Gastroesophageal sphincter (tissue), 4 donors: ENCODE results near the gene DNAH9. TPM values are rescaled to one million over a fixed set of nuclear protein-coding genes. Genes with fewer than 3 reads are reported as not detected.

Source experiments
- ATAC-seq: fragments of 150-250 bp; one replicate; pipeline ENCODE4 v1.9.1; 2016; ENCODE audit warnings: mild to moderate bottlenecking, moderate library complexity
- H3K27ac ChIP-seq, 4 donors: fragments of 200-600 bp; sonication (generic) in 3 of 4; 1 replicate in 3 of 4; 2 replicates in 1 of 4; pipeline ENCODE4 v1.5.1; 2016 to 2019
- H3K27me3 ChIP-seq: fragments of 200-600 bp; sonication (generic); one replicate; pipeline ENCODE4 v1.5.1; 2019
- H3K36me3 ChIP-seq, 2 donors: fragments of 200-600 bp; sonication (generic); one replicate each; pipeline ENCODE4 v1.5.1; 2019; ENCODE audit warnings: control low read depth in 1 of 2
- H3K4me1 ChIP-seq, 3 donors: fragments of 200-600 bp; sonication (generic); 1 replicate in 2 of 3; 2 replicates in 1 of 3; pipeline ENCODE4 v1.5.1; 2016 to 2019; ENCODE audit warnings: control low read depth in 2 of 3
- H3K4me3 ChIP-seq, 2 donors: fragments of 200-600 bp; sonication (generic); one replicate each; pipeline ENCODE4 v1.5.1; 2019; ENCODE audit warnings: mild to moderate bottlenecking in 1 of 2, moderate library complexity in 1 of 2
- H3K9me3 ChIP-seq, 3 donors: fragments of 200-600 bp; sonication (generic); one replicate each; pipeline ENCODE4 v1.5.1; 2017 to 2019; ENCODE audit warnings: control low read depth in 2 of 3
- CTCF ChIP-seq, 4 experiments: fragments of 200-600 bp in 2 of 4; fragments of 450-650 bp in 2 of 4; sonication (generic) in 1 of 4; IDR thresholded peaks; one replicate each; pipeline ENCODE4 v1.5.1; 2017 to 2019; ENCODE audit warnings: antibody characterized with exemption in 4 of 4, mild to moderate bottlenecking in 2 of 4, moderate library complexity in 2 of 4
- EP300 ChIP-seq: sonication (generic); formaldehyde crosslinking; IDR thresholded peaks from one replicate; pipeline ENCODE4 v1.6.1; 2017; ENCODE audit warnings: antibody characterized with exemption, mild to moderate bottlenecking
- POLR2A ChIP-seq, 2 donors: fragments of 450-650 bp; IDR thresholded peaks; one replicate each; pipeline ENCODE4 v1.6.1; 2017; ENCODE audit warnings: antibody characterized with exemption in 2 of 2, mild to moderate bottlenecking in 2 of 2, moderate library complexity in 1 of 2
- POLR2AphosphoS5 ChIP-seq: sonication (generic); formaldehyde crosslinking; IDR thresholded peaks from one replicate; pipeline ENCODE4 v1.6.1; 2017; ENCODE audit warnings: antibody characterized with exemption
- WGBS, 2 donors: methylation state at CpG; one replicate each; pipeline ENCODE4 v1.1.5; 2018; ENCODE audit warnings: low coverage in 1 of 2; 5-methylcytosine and 5-hydroxymethylcytosine counted together
- total RNA-seq, 4 donors: library from RNA; depleted of rRNA; stranded (reverse); fragments of >200 nt; gene quantifications; one replicate each; pipeline ENCODE4 v1.1.0, GENCODE V29; 2016

The DNAH9 gene
- total RNA-seq, 4 donors from 2014 or later, result 0.12 to 0.15 (median 0.13) TPM; not detected in 1

GRCh38 chr17:11639736-11640462, 41.6 kb downstream of the DNAH9 start:
- no peaks in the 10 kb centered on the region for H3K36me3 ChIP-seq
- no peak overlapping the region for H3K27ac ChIP-seq
- 88 to 93% methylated on average over 5 to 8 of the region's 18 CpGs for WGBS, 2 donors
- H3K4me1 ChIP-seq, result peaks cover 0 to 5% (median 0%) of the 10 kb centered on the region in 3 donors
- H3K9me3 ChIP-seq, result no peaks in the 10 kb centered on the region
- TF ChIP-seq POLR2A (IDR thresholded peaks at IDR 0.05) (no peak), CTCF (IDR thresholded peaks at IDR 0.05) (no peak), EP300 (no peak), POLR2AphosphoS5 (no peak)
- ATAC-seq, result no peak
- H3K4me3 ChIP-seq, result no peak overlapping the region
- peaks cover 6% of the 10 kb centered on the region for H3K27me3 ChIP-seq

DNA sequence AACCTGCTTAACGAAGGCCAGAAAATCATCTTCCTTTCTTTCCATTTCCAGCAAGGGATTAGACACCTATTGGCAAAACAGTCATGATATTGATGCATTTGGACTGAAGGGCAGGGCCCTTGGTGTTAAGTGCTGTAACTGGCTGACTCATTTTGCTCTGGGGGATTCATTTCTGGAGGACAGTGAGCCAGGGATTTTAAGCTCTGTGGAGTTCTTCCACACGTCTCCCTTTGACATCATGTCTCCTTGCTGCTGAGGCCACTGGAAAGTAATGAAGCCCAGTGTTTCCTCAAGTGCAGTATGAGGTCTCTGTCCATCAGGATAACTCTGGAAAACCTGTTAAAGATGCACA, 42.2 kb downstream of the DNAH9 start:
- no peak for ATAC-seq
- peaks cover 0 to 5% (median 0%) of the 10 kb centered on the region in 3 donors for H3K4me1 ChIP-seq
- H3K9me3 ChIP-seq, result no peaks in the 10 kb centered on the region
- 17 to 40% methylated on average over 1 of the region's 2 CpGs for WGBS, 2 donors
- peaks cover 6% of the 10 kb centered on the region for H3K27me3 ChIP-seq
- H3K27ac ChIP-seq, result no peak overlapping the region
- H3K36me3 ChIP-seq, result no peaks in the 10 kb centered on the region
- TF ChIP-seq POLR2AphosphoS5, result no peak
- no peak for TF ChIP-seq CTCF (IDR thresholded peaks at IDR 0.05)
- TF ChIP-seq POLR2A (IDR thresholded peaks at IDR 0.05), result no peak
- TF ChIP-seq EP300, result no peak
- H3K4me3 ChIP-seq, result no peak overlapping the region

DNA sequence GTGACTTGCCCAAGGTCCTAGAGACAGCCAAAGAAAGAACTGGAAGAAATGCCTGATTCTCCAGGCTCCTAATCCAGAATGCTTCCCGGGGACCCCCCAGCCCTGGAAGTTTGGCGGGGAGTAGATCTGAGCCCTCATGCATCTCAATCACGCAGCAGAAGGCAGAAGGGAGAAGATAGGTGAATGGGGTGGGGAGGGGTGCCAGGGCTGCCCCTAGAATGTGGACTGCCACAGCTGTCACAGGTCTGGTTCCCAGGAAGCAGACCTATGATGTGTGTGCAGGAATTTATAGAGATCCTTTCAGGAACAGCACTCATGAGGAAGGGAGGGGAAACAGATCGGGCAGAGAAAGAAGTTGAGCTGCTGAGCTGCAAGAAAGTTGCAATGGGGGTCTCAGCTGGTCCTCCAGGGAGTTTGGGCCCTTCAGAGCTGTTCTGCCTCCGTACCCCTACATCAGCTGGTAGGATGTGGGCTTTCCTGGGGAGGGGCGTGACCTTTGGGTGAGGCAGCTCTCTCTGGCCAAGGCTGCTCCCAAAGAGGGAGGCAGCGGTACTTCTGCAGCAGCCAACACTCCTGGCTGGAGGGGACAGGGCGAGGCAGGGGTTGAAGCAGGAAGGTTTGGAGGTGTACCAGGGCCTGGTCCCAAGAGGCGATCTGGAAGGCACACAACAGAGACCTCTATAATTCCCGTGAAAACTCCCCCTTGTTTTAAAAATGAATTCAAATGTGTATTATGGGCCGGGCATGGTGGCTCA, 43.4 kb downstream of the DNAH9 start:
- Histone ChIP-seq H3K4me3 (no peak overlapping the region), H3K27ac (no peak overlapping the region), H3K4me1 (peaks cover 0 to 5% (median 0%) of the 10 kb centered on the region in 3 donors), H3K27me3 (peaks cover 6% of the 10 kb centered on the region), H3K9me3 (no peaks in the 10 kb centered on the region), H3K36me3 (no peaks in the 10 kb centered on the region)
- TF ChIP-seq POLR2AphosphoS5 (no peak), CTCF (IDR thresholded peaks at IDR 0.05) (no peak), POLR2A (IDR thresholded peaks at IDR 0.05) (no peak), EP300 (no peak)
- 73 to 84% methylated on average over 3 to 11 of the region's 11 CpGs for WGBS, 2 donors
- no peak for ATAC-seq

DNA sequence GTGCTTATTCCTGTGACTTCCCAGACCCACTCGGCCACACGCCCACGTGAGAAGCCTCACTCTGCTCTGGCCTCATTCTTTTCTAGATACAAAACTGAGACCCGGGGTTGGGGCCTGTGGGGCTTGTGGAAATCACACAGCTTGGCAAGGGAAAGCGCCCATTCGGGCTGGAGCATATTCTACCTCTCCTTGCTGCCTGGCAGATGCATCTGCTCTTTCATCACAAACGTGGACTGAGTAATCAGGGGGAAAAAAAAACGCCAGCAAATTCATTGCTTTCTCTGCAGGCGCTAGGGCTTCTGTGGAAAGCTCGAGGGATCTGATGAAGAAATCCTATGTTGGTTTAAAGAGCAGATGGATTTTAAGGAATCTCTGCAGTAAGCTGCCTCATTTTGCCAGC, 44.4 kb downstream of the DNAH9 start:
- Histone ChIP-seq H3K4me1 (peaks cover 0 to 5% (median 0%) of the 10 kb centered on the region in 3 donors), H3K9me3 (no peaks in the 10 kb centered on the region), H3K27me3 (peaks cover 6% of the 10 kb centered on the region), H3K27ac (no peak overlapping the region), H3K36me3 (no peaks in the 10 kb centered on the region), H3K4me3 (no peak overlapping the region)
- peak; percentile 70 for ATAC-seq
- TF ChIP-seq POLR2AphosphoS5 (no peak), CTCF (IDR thresholded peaks at IDR 0.05) (no peak), EP300 (no peak), POLR2A (IDR thresholded peaks at IDR 0.05) (no peak)
- 55 to 80% methylated on average over 8 to 10 of the region's 10 CpGs for WGBS, 2 donors

GRCh38 chr17:11643851-11644250, 45.6 kb downstream of the DNAH9 start:
- Histone ChIP-seq H3K27ac (no peak overlapping the region), H3K36me3 (no peaks in the 10 kb centered on the region), H3K9me3 (no peaks in the 10 kb centered on the region), H3K4me3 (no peak overlapping the region), H3K27me3 (peaks cover 6% of the 10 kb centered on the region), H3K4me1 (peaks cover 0 to 5% (median 0%) of the 10 kb centered on the region in 3 donors)
- WGBS, 2 donors, result 78 to 83% methylated on average over 7 of the region's 7 CpGs
- no peak for ATAC-seq
- TF ChIP-seq CTCF (IDR thresholded peaks at IDR 0.05) (no peak), EP300 (no peak), POLR2A (IDR thresholded peaks at IDR 0.05) (no peak)
